Panc1 (cell line): ENCODE measurements around the gene CHST8.

ENCODE experiments used
- POLR2AphosphoS5 ChIP-seq: IDR thresholded peaks from 2 replicates; pipeline ENCODE4 v1.6.1; 2012; ENCODE audit warnings: mild to moderate bottlenecking, low read depth, low read length, moderate library complexity
- SIN3A ChIP-seq: IDR thresholded peaks from 2 replicates; pipeline ENCODE4 v1.6.1; 2012; ENCODE audit warnings: low read depth, mild to moderate bottlenecking, low read length, moderate library complexity, borderline replicate concordance; ENCODE audit not compliant: insufficient read depth
- TCF7L2 ChIP-seq: IDR thresholded peaks from 2 replicates; pipeline ENCODE4 v1.6.1; 2011; ENCODE audit warnings: mild to moderate bottlenecking, low read depth, low read length, inconsistent platforms
- TF ChIP-seq, protein P1 (sequence below): fragments of 450-650 bp; IDR thresholded peaks from 2 replicates; pipeline ENCODE4 v1.5.1; 2017; ENCODE audit warnings: mild to moderate bottlenecking
- TF ChIP-seq, protein P2 (sequence below), 2 experiments: IDR thresholded peaks; 2 replicates each; pipeline ENCODE4 v1.6.1; 2011 to 2012; ENCODE audit warnings: low read depth in 2 of 2, control low read depth in 1 of 2, low read length in 1 of 2, mild to moderate bottlenecking in 1 of 2, moderate library complexity in 1 of 2; ENCODE audit not compliant: insufficient read depth in 1 of 2

DNA sequence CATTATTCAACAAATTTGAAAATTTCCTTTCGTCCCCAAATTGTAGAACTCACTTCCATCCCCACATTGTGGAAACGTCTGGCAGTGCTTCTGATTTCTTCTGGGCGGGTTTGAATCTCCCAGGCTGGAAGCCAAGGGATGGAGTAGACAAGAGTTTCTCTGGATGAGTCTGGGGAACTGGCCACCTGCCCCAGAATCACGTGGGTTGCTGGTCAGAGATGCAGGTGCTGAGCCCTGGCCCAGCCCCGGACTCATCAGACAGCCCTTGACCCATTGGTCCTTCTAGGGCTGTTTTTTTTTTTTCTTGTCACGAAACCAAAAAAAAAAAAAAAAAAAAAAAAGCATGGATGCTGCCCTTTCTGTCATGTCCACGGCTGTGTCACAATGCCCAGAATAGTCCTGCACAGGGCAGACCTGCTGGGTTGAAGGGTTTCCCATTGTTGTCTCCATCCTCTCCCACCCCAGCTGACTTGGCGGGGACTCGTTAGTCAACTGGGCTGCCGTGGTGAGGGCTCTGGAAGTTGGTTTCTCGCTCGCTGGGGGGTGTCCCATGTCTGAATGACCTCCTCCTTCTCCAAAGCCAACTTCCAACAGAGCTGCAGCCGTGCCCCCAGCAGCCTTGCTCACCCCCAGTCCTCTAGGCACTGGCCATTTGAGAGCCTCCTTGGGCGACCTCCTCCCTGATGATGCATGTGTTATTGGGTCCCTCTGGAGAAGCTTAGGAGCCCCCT, 12.8 kb downstream of the CHST8 start:
- TF ChIP-seq, protein P1, sequence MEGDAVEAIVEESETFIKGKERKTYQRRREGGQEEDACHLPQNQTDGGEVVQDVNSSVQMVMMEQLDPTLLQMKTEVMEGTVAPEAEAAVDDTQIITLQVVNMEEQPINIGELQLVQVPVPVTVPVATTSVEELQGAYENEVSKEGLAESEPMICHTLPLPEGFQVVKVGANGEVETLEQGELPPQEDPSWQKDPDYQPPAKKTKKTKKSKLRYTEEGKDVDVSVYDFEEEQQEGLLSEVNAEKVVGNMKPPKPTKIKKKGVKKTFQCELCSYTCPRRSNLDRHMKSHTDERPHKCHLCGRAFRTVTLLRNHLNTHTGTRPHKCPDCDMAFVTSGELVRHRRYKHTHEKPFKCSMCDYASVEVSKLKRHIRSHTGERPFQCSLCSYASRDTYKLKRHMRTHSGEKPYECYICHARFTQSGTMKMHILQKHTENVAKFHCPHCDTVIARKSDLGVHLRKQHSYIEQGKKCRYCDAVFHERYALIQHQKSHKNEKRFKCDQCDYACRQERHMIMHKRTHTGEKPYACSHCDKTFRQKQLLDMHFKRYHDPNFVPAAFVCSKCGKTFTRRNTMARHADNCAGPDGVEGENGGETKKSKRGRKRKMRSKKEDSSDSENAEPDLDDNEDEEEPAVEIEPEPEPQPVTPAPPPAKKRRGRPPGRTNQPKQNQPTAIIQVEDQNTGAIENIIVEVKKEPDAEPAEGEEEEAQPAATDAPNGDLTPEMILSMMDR, result no peak
- no peak for TF ChIP-seq SIN3A
- TF ChIP-seq POLR2AphosphoS5, result no peak
- TF ChIP-seq TCF7L2, result no peak
- TF ChIP-seq, protein P2, sequence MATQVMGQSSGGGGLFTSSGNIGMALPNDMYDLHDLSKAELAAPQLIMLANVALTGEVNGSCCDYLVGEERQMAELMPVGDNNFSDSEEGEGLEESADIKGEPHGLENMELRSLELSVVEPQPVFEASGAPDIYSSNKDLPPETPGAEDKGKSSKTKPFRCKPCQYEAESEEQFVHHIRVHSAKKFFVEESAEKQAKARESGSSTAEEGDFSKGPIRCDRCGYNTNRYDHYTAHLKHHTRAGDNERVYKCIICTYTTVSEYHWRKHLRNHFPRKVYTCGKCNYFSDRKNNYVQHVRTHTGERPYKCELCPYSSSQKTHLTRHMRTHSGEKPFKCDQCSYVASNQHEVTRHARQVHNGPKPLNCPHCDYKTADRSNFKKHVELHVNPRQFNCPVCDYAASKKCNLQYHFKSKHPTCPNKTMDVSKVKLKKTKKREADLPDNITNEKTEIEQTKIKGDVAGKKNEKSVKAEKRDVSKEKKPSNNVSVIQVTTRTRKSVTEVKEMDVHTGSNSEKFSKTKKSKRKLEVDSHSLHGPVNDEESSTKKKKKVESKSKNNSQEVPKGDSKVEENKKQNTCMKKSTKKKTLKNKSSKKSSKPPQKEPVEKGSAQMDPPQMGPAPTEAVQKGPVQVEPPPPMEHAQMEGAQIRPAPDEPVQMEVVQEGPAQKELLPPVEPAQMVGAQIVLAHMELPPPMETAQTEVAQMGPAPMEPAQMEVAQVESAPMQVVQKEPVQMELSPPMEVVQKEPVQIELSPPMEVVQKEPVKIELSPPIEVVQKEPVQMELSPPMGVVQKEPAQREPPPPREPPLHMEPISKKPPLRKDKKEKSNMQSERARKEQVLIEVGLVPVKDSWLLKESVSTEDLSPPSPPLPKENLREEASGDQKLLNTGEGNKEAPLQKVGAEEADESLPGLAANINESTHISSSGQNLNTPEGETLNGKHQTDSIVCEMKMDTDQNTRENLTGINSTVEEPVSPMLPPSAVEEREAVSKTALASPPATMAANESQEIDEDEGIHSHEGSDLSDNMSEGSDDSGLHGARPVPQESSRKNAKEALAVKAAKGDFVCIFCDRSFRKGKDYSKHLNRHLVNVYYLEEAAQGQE (IDR thresholded peaks at IDR 0.05; ENCODE audit: insufficient read depth in 1 of 2, low read depth in 2 of 2, low read length in 1 of 2), result no peak
